GM23338 (cell line): ENCODE results near the gene RFX2. TPM values are rescaled to one million over a fixed set of nuclear protein-coding genes. Genes with fewer than 3 reads are reported as not detected.

Source experiments
- ATAC-seq: fragments of 200-7000 bp; cut with Tn5 transposase; 3 replicates; pipeline ENCODE4 v1.9.1; 2020
- DNase-seq: peaks from one replicate; pipeline ENCODE4 v3.0.0-alpha.2; 2015; ENCODE audit warnings: low spot score
- H2AFZ ChIP-seq: fragments of 200-600 bp; sonication (generic); 2 replicates; pipeline ENCODE4 v1.8.0; 2016; ENCODE audit warnings: antibody characterized with exemption, mild to moderate bottlenecking, moderate library complexity
- H3F3A ChIP-seq: fragments of 200-600 bp; sonication (generic); replicated peaks from 2 replicates; pipeline ENCODE4 v1.8.0; 2017; ENCODE audit warnings: antibody characterized with exemption, mixed run types, low read depth
- H3K27ac ChIP-seq: fragments of 200-600 bp; sonication (generic); 2 replicates; pipeline ENCODE4 v1.6.1; 2016; ENCODE audit warnings: low read depth
- H3K27me3 ChIP-seq: fragments of 200-600 bp; sonication (generic); 2 replicates; pipeline ENCODE4 v1.8.0; 2016; ENCODE audit warnings: mild to moderate bottlenecking, mixed run types, moderate library complexity; ENCODE audit not compliant: insufficient read depth
- H3K36me3 ChIP-seq: fragments of 200-600 bp; sonication (generic); 2 replicates; pipeline ENCODE4 v1.8.0; 2016; ENCODE audit warnings: mild to moderate bottlenecking; ENCODE audit not compliant: insufficient read depth
- H3K4me1 ChIP-seq: fragments of 200-600 bp; sonication (generic); 2 replicates; pipeline ENCODE4 v1.8.0; 2016; ENCODE audit warnings: mild to moderate bottlenecking, moderate library complexity; ENCODE audit not compliant: insufficient read depth
- H3K4me2 ChIP-seq: fragments of 200-600 bp; sonication (generic); 2 replicates; pipeline ENCODE4 v1.7.1; 2017; ENCODE audit warnings: mixed run types
- H3K4me3 ChIP-seq: fragments of 200-600 bp; sonication (generic); 2 replicates; pipeline ENCODE4 v1.6.1; 2016; ENCODE audit warnings: mixed run types
- H3K79me2 ChIP-seq: fragments of 200-600 bp; sonication (generic); replicated peaks from 2 replicates; pipeline ENCODE4 v1.8.0; 2017; ENCODE audit warnings: mild to moderate bottlenecking; ENCODE audit not compliant: insufficient read depth
- H3K9me2 ChIP-seq: fragments of 200-600 bp; sonication (generic); 2 replicates; pipeline ENCODE4 v1.8.0; 2017; ENCODE audit not compliant: insufficient read depth
- H4K20me1 ChIP-seq: fragments of 200-600 bp; sonication (generic); replicated peaks from 2 replicates; pipeline ENCODE4 v1.8.0; 2017; ENCODE audit warnings: mild to moderate bottlenecking; ENCODE audit not compliant: insufficient read depth
- H3K27ac Mint-ChIP-seq: 2 replicates; pipeline ENCODE4 v1.8.0; 2020; ENCODE audit warnings: inconsistent platforms, mild to moderate bottlenecking, moderate library complexity, mixed read lengths
- H3K27me3 Mint-ChIP-seq: 3 replicates; pipeline ENCODE4 v1.8.0; 2022; ENCODE audit warnings: low read depth, mild to moderate bottlenecking, moderate library complexity, mixed read lengths, inconsistent platforms; ENCODE audit not compliant: insufficient read depth, poor library complexity
- H3K36me3 Mint-ChIP-seq: 3 replicates; pipeline ENCODE4 v1.8.0; 2021; ENCODE audit warnings: low read depth, mild to moderate bottlenecking, inconsistent platforms, moderate library complexity, mixed read lengths
- H3K4me1 Mint-ChIP-seq: 3 replicates; pipeline ENCODE4 v1.8.0; 2020; ENCODE audit warnings: mild to moderate bottlenecking, inconsistent platforms, mixed read lengths
- H3K4me3 Mint-ChIP-seq: 3 replicates; pipeline ENCODE4 v1.8.0; 2021; ENCODE audit warnings: moderate library complexity, mild to moderate bottlenecking, inconsistent platforms, mixed read lengths
- H3K9me3 Mint-ChIP-seq: 3 replicates; pipeline ENCODE4 v1.8.0; 2020; ENCODE audit warnings: moderate library complexity, mild to moderate bottlenecking, inconsistent platforms, mixed read lengths
- CREB1 ChIP-seq: fragments of 250-450 bp; sonication (Bioruptor Pico); IDR thresholded peaks from 2 replicates; pipeline ENCODE4 v1.5.0; 2020; ENCODE audit warnings: low read depth, mild to moderate bottlenecking, moderate library complexity
- CTCF ChIP-seq, 2 experiments: fragments of 200-600 bp in 1 of 2; sonication (generic) in 1 of 2; conservative IDR thresholded peaks; 2 replicates each; pipeline versions ENCODE4 v1.5.1 to v1.6.1; 2016 to 2017; ENCODE audit warnings: antibody characterized with exemption in 2 of 2, low read depth in 2 of 2, mild to moderate bottlenecking in 2 of 2, moderate library complexity in 1 of 2
- ETS1 ChIP-seq: IDR thresholded peaks from 2 replicates; pipeline ENCODE4 v1.6.1; 2016; ENCODE audit warnings: antibody characterized with exemption
- EZH2 ChIP-seq: fragments of 200-600 bp; sonication (generic); IDR thresholded peaks from one replicate; pipeline ENCODE4 v1.8.0; 2017; ENCODE audit warnings: antibody characterized with exemption, mild to moderate bottlenecking, low read depth; ENCODE audit not compliant: unreplicated experiment
- EZH2phosphoT487 ChIP-seq: fragments of 200-600 bp; sonication (generic); IDR thresholded peaks from one replicate; pipeline ENCODE4 v1.8.1; 2018; ENCODE audit warnings: antibody characterized with exemption; ENCODE audit not compliant: unreplicated experiment
- NANOG ChIP-seq: IDR thresholded peaks from 2 replicates; pipeline ENCODE4 v1.6.1; 2016; ENCODE audit warnings: antibody characterized with exemption, borderline replicate concordance
- REST ChIP-seq: IDR thresholded peaks from one replicate; pipeline ENCODE4 v1.6.1; 2018; ENCODE audit warnings: antibody characterized with exemption; ENCODE audit not compliant: unreplicated experiment
- STAT1 ChIP-seq: IDR thresholded peaks from one replicate; pipeline ENCODE4 v1.6.1; 2016; ENCODE audit warnings: antibody characterized with exemption; ENCODE audit not compliant: unreplicated experiment
- ZNF114 ChIP-seq: fragments of 250-450 bp; sonication (Bioruptor Pico); IDR thresholded peaks from 2 replicates; pipeline ENCODE4 v1.5.0; 2020; ENCODE audit warnings: mild to moderate bottlenecking, moderate library complexity
- polyA plus RNA-seq: library from polyadenylated mRNA; unstranded; fragments of >200 nt; fragmentation: Nextera tagmentation; extraction: Ambion mirVana; gene quantifications from 2 replicates; pipeline ENCODE4 v1.2.1, GENCODE V29; 2016
- total RNA-seq: library from RNA; depleted of rRNA; stranded (reverse); fragments of >200 nt; shearing (Covaris generic); gene quantifications from 2 replicates; pipeline ENCODE4 v1.2.3, GENCODE V29; 2014

The RFX2 gene
- total and polyA plus RNA-seq, 2 experiments from 2014 or later, result 4.6 to 13.0 TPM

- TF ChIP-seq NANOG (no peak), CREB1 (CRISPR knock-in tag) (no peak), CTCF (conservative IDR thresholded peaks at IDR 0.05; ENCODE audit: low read depth in 2 of 2) (no peak), EZH2phosphoT487 (no peak), EZH2 (no peak), ZNF114 (CRISPR knock-in tag) (no peak), ETS1 (no peak), STAT1 (no peak), REST (no peak)
- H3K27ac Mint-ChIP-seq, result no peak overlapping the region
- H3K4me1 ChIP-seq, result no peaks in the 10 kb centered on the region
- H3K4me3 Mint-ChIP-seq, result no peak overlapping the region
- H3K36me3 ChIP-seq, result no peaks in the 10 kb centered on the region
- no peaks in the 10 kb centered on the region; the same call in 2 of the 3 replicates for H3K9me3 Mint-ChIP-seq
- H3K4me3 ChIP-seq, result no peak overlapping the region
- no peak overlapping the region for H3K4me2 ChIP-seq
- no peak for ATAC-seq
- H3K36me3 Mint-ChIP-seq, result no peaks in the 10 kb centered on the region
- no peaks in the 10 kb centered on the region for H3K79me2 ChIP-seq
- H4K20me1 ChIP-seq, result no peaks in the 10 kb centered on the region
- no peak for DNase-seq
- no peak overlapping the region for H3K27ac ChIP-seq
- H3K27me3 Mint-ChIP-seq, result peaks cover 26% of the 10 kb centered on the region
- H2AFZ ChIP-seq, result no peak overlapping the region
- H3K4me1 Mint-ChIP-seq, result peaks cover 21% of the 10 kb centered on the region
- no peaks in the 10 kb centered on the region for H3F3A ChIP-seq
- H3K9me2 ChIP-seq, result no peaks in the 10 kb centered on the region
- no peaks in the 10 kb centered on the region for H3K27me3 ChIP-seq
These were observed 50.2 kb downstream of the RFX2 start for GRCh38 chr19:6059988-6060599.
